ENCODE measurements around the gene GSTP1. TPM values are rescaled to one million over a fixed set of nuclear protein-coding genes. Genes with fewer than 3 reads are reported as not detected.
A peak's percentile ranks its signal among the peaks of the same experiment; 100 is the strongest.
"Not testable (repeated sequence)": the region's sequence is repeated elsewhere in the genome, so short reads cannot be mapped to it uniquely, and the experiment has no call there.

Gene GSTP1
- total RNA-seq, 1 donor: 495 TPM

- H3K4me3 ChIP-seq (ENCODE audit: low read depth, low read length): no peak overlapping the region
- TF ChIP-seq CTCF (IDR thresholded peaks at IDR 0.05; ENCODE audit: insufficient read depth, low read depth, low read length): no peak
- no peak for DNase-seq (ENCODE audit: low read depth)
Measured at GRCh38 chr11:67541198-67541597, 42.4 kb upstream of the GSTP1 start.

GRCh38 chr11:67542169-67542568 is 41.4 kb upstream of the GSTP1 start:
- no peak for DNase-seq (ENCODE audit: low read depth)
- no peak for TF ChIP-seq CTCF (IDR thresholded peaks at IDR 0.05; ENCODE audit: insufficient read depth, low read depth, low read length)
- no peak overlapping the region for H3K4me3 ChIP-seq (ENCODE audit: low read depth, low read length)

- TF ChIP-seq CTCF (IDR thresholded peaks at IDR 0.05; ENCODE audit: insufficient read depth, low read depth, low read length): no peak
Measured at GRCh38 chr11:67542971-67543370, 40.6 kb upstream of the GSTP1 start.

GRCh38 chr11:67543585-67543984 is 40.0 kb upstream of the GSTP1 start:
- TF ChIP-seq CTCF (IDR thresholded peaks at IDR 0.05; ENCODE audit: insufficient read depth, low read depth, low read length): no peak
- H3K4me3 ChIP-seq (ENCODE audit: low read depth, low read length): no peak overlapping the region
- no peak for DNase-seq (ENCODE audit: low read depth)

More at GRCh38 chr11:67542971-67543370, 40.6 kb upstream of the GSTP1 start:
- no peak for DNase-seq (ENCODE audit: low read depth)
- H3K4me3 ChIP-seq (ENCODE audit: low read depth, low read length): no peak overlapping the region

- DNase-seq (ENCODE audit: low read depth): peak; percentile 10
- TF ChIP-seq CTCF (IDR thresholded peaks at IDR 0.05; ENCODE audit: insufficient read depth, low read depth, low read length): no peak
- H3K4me3 ChIP-seq (ENCODE audit: low read depth, low read length): no peak overlapping the region
Measured at GRCh38 chr11:67544616-67545242, 38.9 kb upstream of the GSTP1 start.

- DNase-seq (ENCODE audit: low read depth): no peak
- no peak overlapping the region for H3K4me3 ChIP-seq (ENCODE audit: low read depth, low read length)
- TF ChIP-seq CTCF (IDR thresholded peaks at IDR 0.05; ENCODE audit: insufficient read depth, low read depth, low read length): no peak
Measured at GRCh38 chr11:67545280-67545679, 38.3 kb upstream of the GSTP1 start.

- DNase-seq (ENCODE audit: low read depth); H3K4me3 ChIP-seq (ENCODE audit: low read depth, low read length): not testable (repeated sequence)
Measured at GRCh38 chr11:67548112-67548511, 35.5 kb upstream of the GSTP1 start.
